ENCODE data around the gene DHCR24. TPM values are rescaled to one million over a fixed set of nuclear protein-coding genes. Genes with fewer than 3 reads are reported as not detected.
"Not testable (repeated sequence)": the region's sequence is repeated elsewhere in the genome, so short reads cannot be mapped to it uniquely, and the experiment has no call there.

DHCR24 gene
- total RNA-seq, 4 donors from 2014 or later = 5.3 to 36.1 (median 13.7) TPM

GRCh38 chr1:54885237-54885679, 1.7 kb downstream of the DHCR24 start:
- Histone ChIP-seq H3K9me3 (no peaks in the 10 kb centered on the region), H3K4me1 (no peaks in the 10 kb centered on the region), H3K4me3 (no peak overlapping the region), H3K27me3 (no peaks in the 10 kb centered on the region), H3K27ac (no peak overlapping the region), H3K36me3 (no peaks in the 10 kb centered on the region)
- intact Hi-C loops (cut with DNase I; ENCODE audit: low total_unique reads) = no loop called here
- TF ChIP-seq CTCF (IDR thresholded peaks at IDR 0.05) (no peak), POLR2A (IDR thresholded peaks at IDR 0.05) (no peak)
- DNase-seq = no peak

GRCh38 chr1:54884768-54885167, 2.2 kb downstream of the DHCR24 start:
- Histone ChIP-seq H3K4me1 (no peaks in the 10 kb centered on the region), H3K4me3 (no peak overlapping the region), H3K36me3 (no peaks in the 10 kb centered on the region), H3K27me3 (no peaks in the 10 kb centered on the region), H3K9me3 (no peaks in the 10 kb centered on the region), H3K27ac (no peak overlapping the region)
- no peak for DNase-seq
- intact Hi-C loops (cut with DNase I; ENCODE audit: low total_unique reads) = no loop called here
- TF ChIP-seq CTCF (IDR thresholded peaks at IDR 0.05) = no peak
- no peak for TF ChIP-seq POLR2A (IDR thresholded peaks at IDR 0.05)

GRCh38 chr1:54884135-54884586, 2.8 kb downstream of the DHCR24 start:
- Histone ChIP-seq H3K27ac (no peak overlapping the region), H3K9me3 (no peaks in the 10 kb centered on the region), H3K27me3 (no peaks in the 10 kb centered on the region), H3K4me1 (no peaks in the 10 kb centered on the region), H3K36me3 (no peaks in the 10 kb centered on the region), H3K4me3 (no peak overlapping the region)
- TF ChIP-seq POLR2A (IDR thresholded peaks at IDR 0.05) (no peak), CTCF (IDR thresholded peaks at IDR 0.05) (no peak)
- intact Hi-C loops (cut with DNase I; ENCODE audit: low total_unique reads) = no loop called here
- no peak for DNase-seq

GRCh38 chr1:54883349-54884102, 3.5 kb downstream of the DHCR24 start:
- TF ChIP-seq POLR2A (IDR thresholded peaks at IDR 0.05) (no peak), CTCF (IDR thresholded peaks at IDR 0.05) (no peak)
- Histone ChIP-seq H3K27me3 (no peaks in the 10 kb centered on the region), H3K4me3 (no peak overlapping the region), H3K27ac (no peak overlapping the region), H3K4me1 (no peaks in the 10 kb centered on the region), H3K9me3 (no peaks in the 10 kb centered on the region), H3K36me3 (no peaks in the 10 kb centered on the region)
- DNase-seq = no peak
- intact Hi-C loops (cut with DNase I; ENCODE audit: low total_unique reads) = no loop called here

GRCh38 chr1:54882519-54882918, 4.5 kb downstream of the DHCR24 start:
- Histone ChIP-seq H3K4me1 (no peaks in the 10 kb centered on the region), H3K36me3 (no peaks in the 10 kb centered on the region), H3K4me3 (no peak overlapping the region), H3K27ac (no peak overlapping the region), H3K9me3 (no peaks in the 10 kb centered on the region), H3K27me3 (no peaks in the 10 kb centered on the region)
- DNase-seq = no peak
- TF ChIP-seq POLR2A (IDR thresholded peaks at IDR 0.05) (no peak), CTCF (IDR thresholded peaks at IDR 0.05) (no peak)
- intact Hi-C loops (cut with DNase I; ENCODE audit: low total_unique reads) = no loop called here

GRCh38 chr1:54881604-54882003, 5.4 kb downstream of the DHCR24 start:
- H3K27me3 ChIP-seq; intact Hi-C loops (cut with DNase I; ENCODE audit: low total_unique reads); H3K27ac ChIP-seq; H3K9me3 ChIP-seq; H3K36me3 ChIP-seq; DNase-seq; H3K4me1 ChIP-seq; H3K4me3 ChIP-seq: not testable (repeated sequence)
